NCI-H748 treated with DMSO at 0.1 percent for 48 hours (cell line): Measurements from ENCODE around the gene GHR.
A peak's percentile ranks its signal among the peaks of the same experiment; 100 is the strongest.
"Not testable (repeated sequence)": the region's sequence is repeated elsewhere in the genome, so short reads cannot be mapped to it uniquely, and the experiment has no call there.

ENCODE experiments used
- DNase-seq: peaks from one replicate; lab custom pipeline; 2025; lab: John Stamatoyannopoulos, UW

The GHR gene

DNA sequence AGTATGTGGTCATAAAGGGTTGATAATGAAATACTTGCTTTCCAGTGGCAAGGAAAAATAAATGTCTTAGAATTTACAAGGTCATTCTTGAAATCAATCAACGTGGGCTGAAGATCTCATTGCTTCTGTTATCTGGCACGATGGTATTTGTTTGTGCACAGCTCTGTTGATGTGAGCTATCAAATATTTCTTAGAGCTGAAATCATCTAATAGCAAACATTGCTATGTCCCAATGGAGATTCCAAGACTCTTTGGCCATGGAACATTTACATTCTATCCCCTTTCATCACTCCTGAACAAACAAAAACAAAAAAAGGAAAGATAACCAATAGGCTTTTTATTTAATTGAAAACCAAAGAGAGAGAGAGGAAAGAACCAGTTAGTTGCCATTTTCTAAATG lies 221.9 kb downstream of the GHR start:
- DNase-seq: no peak

DNA sequence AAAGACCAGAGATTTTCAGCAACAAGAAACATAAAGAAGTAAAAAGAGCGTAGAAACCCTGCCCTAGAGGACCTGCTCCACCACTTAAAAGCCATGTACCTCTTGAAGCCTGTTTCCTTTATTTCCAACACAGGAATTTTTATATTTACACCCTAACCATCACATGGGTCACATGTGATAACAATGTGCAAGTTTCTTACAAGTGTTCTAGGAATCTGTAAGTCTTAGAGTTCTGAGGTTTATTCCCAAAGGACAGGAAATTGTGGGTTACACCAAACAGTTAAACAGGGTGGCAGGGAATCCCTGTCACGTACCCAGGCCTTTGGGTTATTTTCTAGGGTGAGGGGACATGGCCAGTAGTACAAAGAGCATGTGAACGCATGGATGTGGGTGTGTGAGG lies 224.8 kb downstream of the GHR start:
- no peak for DNase-seq

DNA sequence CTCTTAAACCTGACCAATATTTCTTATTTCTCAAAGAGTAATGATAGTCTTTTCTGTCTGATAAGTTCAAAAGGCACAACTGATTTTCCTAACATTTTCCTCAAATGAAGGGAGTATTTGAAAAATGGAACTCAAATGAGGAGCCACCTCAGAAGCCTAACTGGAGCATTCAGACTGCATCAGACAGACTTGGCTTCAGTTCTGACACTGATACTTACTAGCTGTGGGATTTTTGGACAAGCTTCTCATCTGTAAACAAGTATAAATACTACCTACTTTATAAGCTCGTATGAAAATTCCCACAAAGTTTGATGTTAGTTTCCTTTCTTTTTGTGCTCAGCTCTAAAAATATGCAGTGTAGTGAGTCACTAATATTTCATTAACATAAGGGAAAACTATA lies 225.7 kb downstream of the GHR start:
- DNase-seq: no peak

DNA sequence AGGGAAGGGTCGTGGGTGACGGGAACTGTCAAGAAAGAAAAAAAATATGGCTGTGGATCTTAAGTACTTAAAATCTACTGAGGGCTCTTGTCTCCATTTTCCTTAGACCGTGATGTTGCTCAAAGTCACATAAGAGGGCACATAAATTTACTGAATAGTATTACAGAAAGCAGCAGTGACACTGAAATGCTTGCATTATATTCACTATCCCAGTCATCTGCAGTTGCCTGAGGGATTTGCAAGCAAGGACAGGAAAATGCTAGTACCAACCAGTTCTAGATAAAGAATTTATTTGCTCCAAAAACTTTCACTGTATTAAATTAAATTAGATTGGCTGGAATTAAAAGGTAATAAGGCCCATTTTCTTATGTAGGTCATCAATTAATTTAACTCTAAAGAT lies 226.8 kb downstream of the GHR start:
- no peak for DNase-seq

DNA sequence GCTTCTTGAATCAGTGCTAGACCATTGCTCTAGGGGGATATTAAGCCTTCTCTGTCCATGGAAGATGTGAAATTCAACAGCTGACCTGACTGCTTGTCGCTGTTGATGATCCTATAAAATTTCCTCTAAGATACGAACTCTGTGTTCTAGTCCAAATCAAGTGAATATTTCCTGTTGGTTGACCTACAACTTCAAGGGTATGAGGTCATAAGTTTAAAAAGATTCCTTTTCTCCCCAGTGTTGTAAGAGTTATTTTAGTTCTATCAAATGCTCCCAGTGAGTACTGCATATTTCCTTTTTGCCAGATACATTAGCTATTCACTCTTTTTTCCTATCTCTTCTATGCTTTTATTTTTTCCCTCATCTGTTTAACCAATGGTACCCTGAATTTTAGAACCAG lies 230.5 kb downstream of the GHR start:
- DNase-seq: no peak

DNA sequence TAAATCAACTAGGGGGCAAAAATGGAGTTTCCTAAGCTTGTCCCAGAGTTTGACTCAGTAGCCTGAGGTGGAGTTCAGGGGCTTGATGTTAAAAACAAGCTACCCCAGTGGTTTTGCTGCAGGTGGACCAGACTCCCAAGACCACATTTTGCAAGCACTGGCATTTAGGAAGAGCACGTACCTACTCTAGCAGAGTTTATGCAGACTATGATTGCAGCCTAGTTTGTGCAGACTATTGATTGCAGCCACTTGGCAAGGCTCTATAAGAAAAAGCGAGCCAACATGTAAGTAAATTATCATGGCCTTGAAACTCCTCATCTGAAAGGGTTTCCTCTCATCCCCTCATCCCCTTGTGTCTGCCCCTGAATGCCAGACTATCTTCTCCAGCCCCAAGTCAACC lies 231.4 kb downstream of the GHR start:
- DNase-seq: no peak

DNA sequence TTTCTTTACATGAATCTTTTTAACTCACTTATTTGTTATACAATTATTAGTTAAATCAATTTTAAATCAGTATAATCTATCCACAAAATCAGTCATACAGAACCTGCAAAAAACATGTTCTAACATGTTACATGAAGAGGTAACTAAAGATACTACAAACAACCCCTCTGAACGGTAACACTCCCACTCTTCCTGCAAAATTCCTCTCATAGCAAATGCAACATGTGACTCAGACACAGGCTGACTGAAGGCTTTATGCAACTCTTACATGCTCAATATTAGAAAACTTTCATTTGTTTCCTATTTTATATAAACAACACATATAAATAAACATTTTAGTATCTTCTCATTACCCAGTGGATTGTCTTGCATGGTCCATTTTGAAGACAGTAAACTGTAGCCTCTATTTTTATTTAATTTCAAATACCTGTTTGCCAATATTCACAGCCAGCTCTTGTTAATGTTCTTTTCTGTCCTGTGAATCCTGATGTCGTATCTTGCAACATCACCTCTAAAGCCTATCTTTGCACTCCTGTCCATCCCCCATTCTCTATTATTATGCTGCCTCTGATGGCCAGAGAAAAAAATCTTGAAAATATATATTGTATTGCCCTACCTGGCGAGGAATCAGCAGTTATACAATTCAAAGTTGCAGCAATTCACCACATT lies 232.9 kb downstream of the GHR start:
- no peak for DNase-seq

DNA sequence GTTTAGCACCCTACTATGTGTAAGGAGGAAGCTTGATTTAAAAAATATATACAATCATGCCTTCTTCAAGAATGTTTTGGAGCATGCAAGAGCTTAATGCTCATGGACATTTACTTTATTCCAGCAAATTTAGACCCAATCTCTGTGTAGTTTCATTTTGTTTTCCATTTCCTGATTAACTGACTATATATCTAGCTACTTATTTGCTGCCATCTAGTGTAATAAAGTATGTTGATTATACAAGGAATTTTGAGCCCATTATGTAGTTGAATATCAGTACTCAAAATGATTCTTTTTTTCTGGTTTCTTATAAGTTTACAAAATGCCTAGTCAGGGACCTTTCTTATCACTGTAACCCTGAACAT lies 233.4 kb downstream of the GHR start:
- peak; percentile 66 for DNase-seq

DNA sequence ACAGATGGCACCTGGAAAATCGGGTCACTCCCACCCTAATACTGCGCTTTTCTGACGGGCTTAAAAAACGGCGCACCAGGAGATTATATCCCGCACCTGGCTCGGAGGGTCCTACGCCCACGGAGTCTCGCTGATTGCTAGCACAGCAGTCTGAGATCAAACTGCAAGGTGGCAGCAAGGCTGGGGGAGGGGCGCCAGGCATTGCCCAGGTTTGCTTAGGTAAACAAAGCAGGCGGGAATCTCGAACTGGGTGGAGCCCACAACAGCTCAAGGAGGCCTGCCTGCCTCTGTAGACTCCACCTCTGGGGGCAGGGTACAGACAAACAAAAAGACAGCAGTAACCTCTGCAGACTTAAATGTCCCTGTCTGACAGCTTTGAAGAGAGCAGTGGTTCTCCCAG lies 236.6 kb downstream of the GHR start:
- DNase-seq: not testable (repeated sequence)

DNA sequence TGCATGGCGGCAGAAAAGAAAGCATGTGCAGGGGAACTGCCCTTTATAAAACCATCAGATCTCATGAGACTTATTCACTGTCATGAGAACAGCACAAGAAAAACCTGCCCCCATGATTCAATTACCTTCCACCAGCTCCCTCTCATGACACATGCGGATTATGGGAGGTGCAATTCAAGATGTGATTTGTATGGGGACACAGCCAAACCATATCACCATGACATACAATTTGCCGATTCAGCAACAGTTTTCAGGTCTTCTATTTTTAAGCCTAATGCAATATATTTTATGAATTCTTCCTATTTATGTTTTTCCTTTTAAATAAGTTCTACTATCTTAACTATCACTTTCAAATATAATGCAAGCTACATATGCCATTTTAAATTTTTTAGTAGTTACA lies 242.6 kb downstream of the GHR start:
- no peak for DNase-seq

DNA sequence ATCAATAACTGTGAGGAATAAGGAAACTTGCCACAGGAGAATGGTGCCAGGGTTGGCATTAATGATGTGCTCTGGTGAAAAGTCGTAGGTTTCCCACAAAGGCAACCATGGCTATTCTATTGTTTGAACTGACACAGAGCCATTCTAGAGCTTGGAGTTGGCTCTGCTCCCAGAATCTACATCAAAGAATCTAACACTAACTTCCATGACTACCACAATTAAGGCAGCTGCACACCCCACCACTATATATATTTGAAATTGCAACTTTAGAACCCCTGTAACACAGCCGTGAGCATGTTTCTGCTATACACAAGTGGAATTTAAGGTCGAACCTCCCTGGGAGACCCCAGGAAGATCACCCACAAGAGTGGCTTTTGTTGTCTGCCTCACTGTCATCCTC lies 243.6 kb downstream of the GHR start:
- DNase-seq: peak; percentile 44

DNA sequence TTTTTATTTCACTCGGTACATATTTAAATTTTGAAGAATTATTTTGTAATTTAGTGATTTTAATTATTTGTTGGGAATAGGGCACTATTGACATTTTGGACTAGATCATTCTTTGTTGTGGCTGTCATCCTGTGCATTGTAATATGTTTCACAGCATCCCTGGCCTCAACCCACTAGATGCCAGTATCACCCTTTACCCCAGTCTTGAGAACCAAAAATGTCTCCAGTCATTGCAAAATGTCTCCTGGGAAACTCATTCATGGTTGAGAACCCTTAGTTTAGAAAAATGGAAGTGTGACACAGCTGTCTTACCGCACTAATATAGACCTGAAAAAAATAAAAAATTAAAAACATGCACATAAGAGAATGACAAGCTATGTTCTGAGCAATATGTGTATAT lies 245.0 kb downstream of the GHR start:
- no peak for DNase-seq

DNA sequence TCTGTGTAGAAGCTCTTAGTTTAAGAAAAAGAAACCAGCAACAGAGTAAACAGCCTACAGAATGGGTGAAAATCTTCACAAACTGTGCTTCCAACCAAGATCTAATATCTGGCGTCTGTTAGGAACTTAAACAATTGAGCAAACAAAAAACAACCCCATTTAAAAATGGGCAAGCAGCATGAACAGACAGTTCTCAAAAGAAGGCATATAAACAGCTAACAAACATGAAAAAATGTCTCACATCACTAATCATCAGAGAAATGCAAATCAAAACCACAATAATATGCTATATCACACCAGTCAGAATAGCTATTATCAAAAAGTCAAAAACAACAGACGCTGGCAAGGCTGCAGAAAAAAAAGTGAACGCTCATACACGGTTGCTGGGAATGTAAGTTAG lies 249.7 kb downstream of the GHR start:
- no peak for DNase-seq

DNA sequence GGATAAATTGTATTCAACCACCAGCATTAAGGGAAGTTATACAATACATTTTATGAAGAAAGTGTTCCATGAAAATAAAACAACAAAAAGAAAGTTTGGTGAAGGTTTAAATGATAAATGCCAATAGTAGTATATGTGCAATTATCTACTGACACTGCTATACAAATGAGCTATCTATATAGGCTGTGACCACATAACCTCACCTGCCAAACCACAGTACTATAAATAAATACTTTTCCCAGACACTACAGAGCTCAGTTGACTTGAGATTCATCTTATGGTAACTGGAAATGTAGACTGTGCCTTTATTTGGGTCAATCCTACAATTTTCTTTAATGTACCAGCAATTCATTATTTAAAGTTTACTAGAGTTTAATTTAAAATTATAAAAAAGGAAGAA lies 252.4 kb downstream of the GHR start:
- no peak for DNase-seq

DNA sequence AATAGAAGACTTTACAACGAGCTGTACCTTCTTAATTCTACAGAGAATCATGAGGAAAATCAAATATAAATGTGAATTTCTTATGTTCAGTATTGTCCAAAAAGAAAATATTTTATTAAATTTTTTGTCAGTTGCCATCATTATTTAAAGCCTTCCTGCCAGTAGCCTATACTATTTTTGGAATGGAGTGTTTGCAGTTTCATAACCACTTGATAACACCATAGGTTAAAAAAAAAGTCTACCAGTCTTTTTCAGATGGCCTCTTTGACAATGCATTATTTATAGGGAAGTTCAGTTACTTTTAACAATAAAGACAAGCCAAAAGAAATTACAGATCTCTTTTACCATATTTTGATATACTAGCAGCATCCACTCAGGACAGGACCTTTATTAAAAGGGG lies 253.1 kb downstream of the GHR start:
- DNase-seq: no peak

DNA sequence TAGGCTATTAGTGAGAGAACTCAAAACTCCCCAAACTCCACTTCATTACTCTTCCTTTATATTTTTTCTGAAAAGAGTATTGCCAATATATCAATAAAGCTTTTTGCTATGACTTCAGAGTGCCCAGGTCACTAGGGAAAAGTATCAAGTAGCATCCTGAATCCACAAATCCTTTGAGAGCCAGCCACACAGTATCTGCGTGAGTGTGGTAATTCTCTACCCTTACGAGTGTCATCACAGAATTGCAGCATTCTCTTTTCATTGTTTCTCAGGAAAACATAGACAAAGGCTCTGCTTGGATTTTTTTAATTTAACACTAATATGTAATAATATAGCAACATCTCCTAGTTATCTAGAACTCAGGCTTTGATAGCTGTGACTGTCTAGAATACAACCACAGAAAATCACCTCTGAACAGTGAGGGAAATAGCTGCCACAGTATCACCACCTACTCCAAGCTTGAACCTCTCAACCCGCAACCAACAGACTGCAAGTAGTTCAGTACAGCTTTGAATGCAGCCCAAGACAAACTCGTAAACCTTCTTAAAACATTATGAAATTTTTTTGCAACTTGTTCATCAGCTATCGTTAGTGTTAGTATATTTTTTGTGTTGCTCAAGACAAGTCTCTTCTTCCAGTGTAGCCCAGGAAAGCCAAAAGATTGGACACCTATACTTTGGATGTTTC lies 254.1 kb downstream of the GHR start:
- DNase-seq: no peak

DNA sequence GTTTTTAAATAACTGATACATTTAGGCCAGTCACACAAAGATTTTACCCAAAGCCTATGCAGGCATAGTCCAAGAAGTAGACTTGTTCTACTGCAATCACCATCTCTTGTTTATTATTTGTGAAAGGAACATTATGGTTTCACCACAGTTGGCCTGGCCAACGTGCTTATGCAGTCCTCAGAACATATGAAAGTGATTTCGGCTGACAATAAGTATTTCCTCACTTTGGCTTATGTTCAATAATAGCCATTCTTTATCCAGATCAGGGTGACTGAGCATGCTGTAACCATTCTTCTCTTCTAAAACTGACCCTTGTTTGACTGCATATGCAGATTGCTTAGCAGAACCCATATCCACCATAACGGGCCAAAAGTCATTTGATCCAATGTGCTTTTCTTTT lies 256.8 kb downstream of the GHR start:
- DNase-seq: no peak

DNA sequence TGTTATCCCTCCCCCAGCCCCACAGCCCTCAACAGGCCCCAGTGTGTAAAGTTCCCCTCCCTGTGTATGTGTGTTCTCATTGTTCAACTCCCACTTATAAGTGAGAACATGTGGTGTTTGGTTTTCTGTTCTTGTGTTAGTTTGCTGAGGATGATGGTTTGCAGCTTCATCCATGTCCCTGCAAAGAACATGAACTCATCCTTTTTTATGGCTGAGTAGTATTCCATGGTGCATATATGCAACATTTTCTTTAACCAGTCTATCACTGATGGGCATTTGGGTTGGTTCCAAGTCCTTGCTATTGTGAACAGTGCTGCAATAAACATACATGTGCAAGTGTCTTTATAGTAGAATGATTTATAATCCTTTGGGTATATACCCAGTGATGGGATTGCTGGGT lies 261.8 kb downstream of the GHR start:
- not testable (repeated sequence) for DNase-seq

DNA sequence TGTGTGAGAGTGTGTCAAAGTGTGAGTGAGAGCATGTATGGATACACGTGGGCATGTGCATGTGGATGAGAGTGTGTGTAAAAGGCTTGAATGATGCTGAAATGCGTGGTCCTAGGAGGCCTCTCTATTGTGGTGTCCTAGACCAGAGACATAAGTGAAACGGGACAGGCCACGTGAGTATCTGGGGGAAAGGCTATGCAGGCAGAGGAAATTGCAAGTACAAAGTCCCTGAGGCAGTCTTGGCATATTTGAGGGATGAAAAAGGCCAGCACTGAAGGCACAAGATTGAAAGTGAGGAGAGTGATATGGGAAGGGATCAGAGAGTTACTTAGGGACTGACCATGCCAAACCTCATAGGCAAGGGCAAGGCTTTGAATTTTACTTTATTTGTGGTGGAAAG lies 266.2 kb downstream of the GHR start:
- DNase-seq: no peak

DNA sequence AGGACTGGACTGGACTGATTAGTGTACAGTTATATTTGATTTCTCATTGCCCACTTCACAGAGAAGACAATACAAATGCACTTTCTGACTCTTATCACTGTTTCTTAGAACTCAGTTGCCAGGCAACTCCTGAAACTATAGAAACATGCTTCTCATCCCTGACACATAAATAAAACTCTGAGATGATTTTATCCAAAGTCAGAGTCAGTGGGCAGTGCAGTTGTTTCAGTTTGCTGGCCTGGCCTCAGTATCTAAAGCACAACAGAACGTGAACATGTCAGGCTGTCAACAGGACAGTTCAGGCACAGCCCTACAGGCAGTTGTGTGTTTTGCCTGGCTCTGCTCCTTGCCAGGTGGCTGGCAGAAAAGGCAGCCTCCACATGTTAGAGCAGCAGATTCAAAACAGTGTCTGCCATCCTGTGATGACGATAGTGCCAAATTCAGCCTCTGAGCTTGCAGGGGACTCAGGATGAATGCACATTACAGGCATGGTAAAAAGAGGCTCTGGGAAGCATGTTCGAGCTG lies 268.2 kb downstream of the GHR start:
- no peak for DNase-seq

DNA sequence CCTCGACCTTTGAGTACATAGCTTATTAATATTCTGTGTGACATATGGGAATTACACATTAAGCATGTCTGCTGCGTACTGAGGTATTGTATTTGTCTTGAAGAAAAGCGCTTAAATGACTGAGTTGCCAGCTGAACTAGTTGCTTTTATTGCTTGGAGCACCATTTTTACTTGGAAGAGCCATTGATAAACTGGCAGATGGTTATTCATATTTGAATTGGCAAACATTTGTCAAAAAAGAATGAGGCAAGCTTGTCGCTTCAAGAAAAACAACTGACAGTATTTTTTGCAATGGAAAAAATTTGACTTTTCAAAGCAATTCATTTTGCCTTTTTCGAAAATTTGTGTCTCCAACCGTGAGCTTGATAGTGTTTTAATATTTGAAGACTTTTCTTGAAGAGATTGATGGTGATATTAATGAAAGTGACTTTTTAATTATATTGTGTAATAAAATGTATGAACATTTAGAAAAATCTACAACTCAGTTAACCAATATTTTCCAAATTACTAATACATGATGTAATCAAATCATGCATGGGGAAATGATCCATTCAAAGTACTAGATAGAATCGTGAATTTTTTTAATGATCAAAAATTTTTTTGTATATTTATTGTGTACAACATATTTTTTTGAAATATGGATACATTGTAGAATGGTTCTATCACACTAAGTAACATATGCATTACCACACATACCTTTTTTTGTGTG lies 278.3 kb downstream of the GHR start:
- no peak for DNase-seq

DNA sequence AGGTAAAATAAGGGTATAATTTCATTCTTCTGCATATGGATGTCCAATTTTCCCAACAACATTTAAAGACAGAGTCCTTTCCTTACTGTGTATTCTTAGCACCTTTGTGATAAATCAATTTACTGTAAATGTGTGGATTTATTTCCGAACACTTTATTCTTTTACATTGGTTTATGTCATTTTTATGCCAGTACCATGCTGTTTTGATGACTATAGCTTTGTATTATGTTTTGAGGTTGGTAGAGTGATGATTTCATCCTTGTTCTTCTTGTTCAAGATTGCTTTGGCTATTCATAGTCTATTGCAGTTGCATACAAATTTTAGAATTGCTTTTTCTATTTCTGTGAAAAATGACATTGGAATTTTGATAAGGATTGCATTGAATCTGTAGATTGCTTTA lies 280.0 kb downstream of the GHR start:
- DNase-seq: no peak

DNA sequence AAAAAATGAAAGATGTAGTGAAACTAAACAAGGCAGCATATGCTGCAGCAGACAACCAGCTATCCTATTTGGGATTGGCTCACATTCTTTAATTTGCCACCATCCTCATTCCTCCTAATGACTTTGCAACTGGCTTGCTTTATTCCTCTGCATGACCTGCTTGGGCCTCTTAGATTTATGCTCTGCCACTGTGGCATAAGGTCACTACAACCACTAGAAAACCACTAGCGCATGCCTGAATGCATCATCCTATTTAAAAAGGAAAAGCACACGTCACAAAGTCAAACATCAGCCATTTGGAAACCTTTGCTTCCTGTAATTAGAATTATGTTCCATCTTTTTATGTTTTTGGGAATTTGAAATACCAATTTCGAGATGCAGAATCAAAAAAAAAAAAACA lies 292.5 kb downstream of the GHR start:
- DNase-seq: no peak
